Measurements from ENCODE around the gene CLASP1.

CLASP1 gene

DNA sequence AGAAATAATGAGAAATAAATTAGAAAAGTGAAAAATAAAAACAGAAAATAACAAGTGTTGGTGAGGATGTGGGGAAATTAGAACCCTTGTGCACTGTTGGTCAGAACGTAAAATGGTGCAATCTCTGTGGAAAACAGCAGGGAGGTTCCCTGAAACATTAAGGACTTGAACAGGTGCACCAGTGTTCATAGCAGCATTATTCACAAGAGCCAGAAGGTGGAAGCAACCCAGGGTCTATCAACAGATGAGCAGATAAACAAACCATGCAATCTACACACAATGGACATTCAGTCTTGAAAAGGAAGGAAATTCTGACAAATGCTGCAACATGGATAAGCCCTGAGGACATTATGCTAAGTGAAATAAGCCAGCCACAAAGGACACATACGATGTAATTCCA, 306.1 kb downstream of the CLASP1 start:
- ATAC-seq = no peak
- TF ChIP-seq ESRRG (CRISPR knock-in tag; IDR thresholded peaks at IDR 0.05) = no peak
- no peak for TF ChIP-seq CREB5 (CRISPR knock-in tag; IDR thresholded peaks at IDR 0.05; ENCODE audit: low read depth)
- TF ChIP-seq ZFP30 (CRISPR knock-in tag; IDR thresholded peaks at IDR 0.05) = no peak
- TF ChIP-seq OSR1 (CRISPR knock-in tag; IDR thresholded peaks at IDR 0.05) = no peak
- TF ChIP-seq, protein P1, sequence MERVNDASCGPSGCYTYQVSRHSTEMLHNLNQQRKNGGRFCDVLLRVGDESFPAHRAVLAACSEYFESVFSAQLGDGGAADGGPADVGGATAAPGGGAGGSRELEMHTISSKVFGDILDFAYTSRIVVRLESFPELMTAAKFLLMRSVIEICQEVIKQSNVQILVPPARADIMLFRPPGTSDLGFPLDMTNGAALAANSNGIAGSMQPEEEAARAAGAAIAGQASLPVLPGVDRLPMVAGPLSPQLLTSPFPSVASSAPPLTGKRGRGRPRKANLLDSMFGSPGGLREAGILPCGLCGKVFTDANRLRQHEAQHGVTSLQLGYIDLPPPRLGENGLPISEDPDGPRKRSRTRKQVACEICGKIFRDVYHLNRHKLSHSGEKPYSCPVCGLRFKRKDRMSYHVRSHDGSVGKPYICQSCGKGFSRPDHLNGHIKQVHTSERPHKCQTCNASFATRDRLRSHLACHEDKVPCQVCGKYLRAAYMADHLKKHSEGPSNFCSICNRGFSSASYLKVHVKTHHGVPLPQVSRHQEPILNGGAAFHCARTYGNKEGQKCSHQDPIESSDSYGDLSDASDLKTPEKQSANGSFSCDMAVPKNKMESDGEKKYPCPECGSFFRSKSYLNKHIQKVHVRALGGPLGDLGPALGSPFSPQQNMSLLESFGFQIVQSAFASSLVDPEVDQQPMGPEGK (CRISPR knock-in tag; IDR thresholded peaks at IDR 0.05; ENCODE audit: borderline replicate concordance) = no peak
- no peak for TF ChIP-seq ISL1 (CRISPR knock-in tag; IDR thresholded peaks at IDR 0.05)
- no peak for TF ChIP-seq ZNF565 (CRISPR knock-in tag; conservative IDR thresholded peaks at IDR 0.05; ENCODE audit: low read depth)
- TF ChIP-seq CSRNP3 (CRISPR knock-in tag; IDR thresholded peaks at IDR 0.05) = no peak
- TF ChIP-seq PPARA (CRISPR knock-in tag; IDR thresholded peaks at IDR 0.05; ENCODE audit: borderline replicate concordance) = no peak
- TF ChIP-seq GLIS3 (CRISPR knock-in tag; IDR thresholded peaks at IDR 0.05) = no peak
- no peak for TF ChIP-seq ZNF70 (CRISPR knock-in tag; IDR thresholded peaks at IDR 0.05)
- no peak for TF ChIP-seq SNAI2 (CRISPR knock-in tag; IDR thresholded peaks at IDR 0.05)
- TF ChIP-seq ZNF8 (CRISPR knock-in tag; IDR thresholded peaks at IDR 0.05) = no peak
- no peak for TF ChIP-seq CSDC2 (CRISPR knock-in tag; IDR thresholded peaks at IDR 0.05)
- no peak for TF ChIP-seq ZFP3 (CRISPR knock-in tag; IDR thresholded peaks at IDR 0.05)

- TF ChIP-seq CSDC2 (CRISPR knock-in tag; IDR thresholded peaks at IDR 0.05) (no peak), CREB5 (CRISPR knock-in tag; IDR thresholded peaks at IDR 0.05; ENCODE audit: low read depth) (no peak), SNAI2 (CRISPR knock-in tag; IDR thresholded peaks at IDR 0.05) (no peak), ARNTL (CRISPR knock-in tag; IDR thresholded peaks at IDR 0.05; ENCODE audit: borderline replicate concordance, low read depth) (no peak), ZFP30 (CRISPR knock-in tag; IDR thresholded peaks at IDR 0.05) (no peak), ZNF565 (CRISPR knock-in tag; conservative IDR thresholded peaks at IDR 0.05; ENCODE audit: low read depth) (no peak), PPARA (CRISPR knock-in tag; IDR thresholded peaks at IDR 0.05; ENCODE audit: borderline replicate concordance) (no peak), OSR1 (CRISPR knock-in tag; IDR thresholded peaks at IDR 0.05) (no peak), BACH2 (CRISPR knock-in tag; IDR thresholded peaks at IDR 0.05; ENCODE audit: borderline replicate concordance) (no peak), ZC3H10 (CRISPR knock-in tag; IDR thresholded peaks at IDR 0.05) (no peak), ESRRG (CRISPR knock-in tag; IDR thresholded peaks at IDR 0.05) (no peak), GLIS3 (CRISPR knock-in tag; IDR thresholded peaks at IDR 0.05) (no peak), CSRNP3 (CRISPR knock-in tag; IDR thresholded peaks at IDR 0.05) (no peak), ZFP3 (CRISPR knock-in tag; IDR thresholded peaks at IDR 0.05) (no peak), ISL1 (CRISPR knock-in tag; IDR thresholded peaks at IDR 0.05) (no peak)
- TF ChIP-seq, protein P2, sequence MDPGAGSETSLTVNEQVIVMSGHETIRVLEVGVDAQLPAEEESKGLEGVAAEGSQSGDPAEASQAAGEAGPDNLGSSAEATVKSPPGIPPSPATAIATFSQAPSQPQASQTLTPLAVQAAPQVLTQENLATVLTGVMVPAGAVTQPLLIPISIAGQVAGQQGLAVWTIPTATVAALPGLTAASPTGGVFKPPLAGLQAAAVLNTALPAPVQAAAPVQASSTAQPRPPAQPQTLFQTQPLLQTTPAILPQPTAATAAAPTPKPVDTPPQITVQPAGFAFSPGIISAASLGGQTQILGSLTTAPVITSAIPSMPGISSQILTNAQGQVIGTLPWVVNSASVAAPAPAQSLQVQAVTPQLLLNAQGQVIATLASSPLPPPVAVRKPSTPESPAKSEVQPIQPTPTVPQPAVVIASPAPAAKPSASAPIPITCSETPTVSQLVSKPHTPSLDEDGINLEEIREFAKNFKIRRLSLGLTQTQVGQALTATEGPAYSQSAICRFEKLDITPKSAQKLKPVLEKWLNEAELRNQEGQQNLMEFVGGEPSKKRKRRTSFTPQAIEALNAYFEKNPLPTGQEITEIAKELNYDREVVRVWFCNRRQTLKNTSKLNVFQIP (CRISPR knock-in tag; IDR thresholded peaks at IDR 0.05; ENCODE audit: borderline replicate concordance, low read depth) = no peak
- TF ChIP-seq, protein P3, sequence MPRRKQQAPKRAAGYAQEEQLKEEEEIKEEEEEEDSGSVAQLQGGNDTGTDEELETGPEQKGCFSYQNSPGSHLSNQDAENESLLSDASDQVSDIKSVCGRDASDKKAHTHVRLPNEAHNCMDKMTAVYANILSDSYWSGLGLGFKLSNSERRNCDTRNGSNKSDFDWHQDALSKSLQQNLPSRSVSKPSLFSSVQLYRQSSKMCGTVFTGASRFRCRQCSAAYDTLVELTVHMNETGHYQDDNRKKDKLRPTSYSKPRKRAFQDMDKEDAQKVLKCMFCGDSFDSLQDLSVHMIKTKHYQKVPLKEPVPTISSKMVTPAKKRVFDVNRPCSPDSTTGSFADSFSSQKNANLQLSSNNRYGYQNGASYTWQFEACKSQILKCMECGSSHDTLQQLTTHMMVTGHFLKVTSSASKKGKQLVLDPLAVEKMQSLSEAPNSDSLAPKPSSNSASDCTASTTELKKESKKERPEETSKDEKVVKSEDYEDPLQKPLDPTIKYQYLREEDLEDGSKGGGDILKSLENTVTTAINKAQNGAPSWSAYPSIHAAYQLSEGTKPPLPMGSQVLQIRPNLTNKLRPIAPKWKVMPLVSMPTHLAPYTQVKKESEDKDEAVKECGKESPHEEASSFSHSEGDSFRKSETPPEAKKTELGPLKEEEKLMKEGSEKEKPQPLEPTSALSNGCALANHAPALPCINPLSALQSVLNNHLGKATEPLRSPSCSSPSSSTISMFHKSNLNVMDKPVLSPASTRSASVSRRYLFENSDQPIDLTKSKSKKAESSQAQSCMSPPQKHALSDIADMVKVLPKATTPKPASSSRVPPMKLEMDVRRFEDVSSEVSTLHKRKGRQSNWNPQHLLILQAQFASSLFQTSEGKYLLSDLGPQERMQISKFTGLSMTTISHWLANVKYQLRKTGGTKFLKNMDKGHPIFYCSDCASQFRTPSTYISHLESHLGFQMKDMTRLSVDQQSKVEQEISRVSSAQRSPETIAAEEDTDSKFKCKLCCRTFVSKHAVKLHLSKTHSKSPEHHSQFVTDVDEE (CRISPR knock-in tag; IDR thresholded peaks at IDR 0.05) = no peak
- TF ChIP-seq, protein P1 (CRISPR knock-in tag; IDR thresholded peaks at IDR 0.05; ENCODE audit: borderline replicate concordance) = no peak
- no peak for ATAC-seq
Observed at GRCh38 chr2:121342751-121343150, 306.5 kb downstream of the CLASP1 start.

All from SK-N-SH treated with all-trans-retinoic acid at 6 μM for 48 hours (cell line).